Osteocyte (in vitro differentiated cells): ENCODE data around the gene FAM111B. TPM values are rescaled to one million over a fixed set of nuclear protein-coding genes. Genes with fewer than 3 reads are reported as not detected.

Source experiments
- DNase-seq: peaks from one replicate; pipeline ENCODE4 v3.0.0; 2021; ENCODE audit warnings: mixed read lengths; ENCODE audit not compliant: unreplicated experiment; ENCODE audit errors: extremely low spot score
- H3K27ac Mint-ChIP-seq: one replicate; pipeline ENCODE4 v1.8.0; 2021; ENCODE audit warnings: mild to moderate bottlenecking, mixed read lengths; ENCODE audit not compliant: unreplicated experiment
- H3K27me3 Mint-ChIP-seq: one replicate; pipeline ENCODE4 v1.8.0; 2021; ENCODE audit warnings: mixed read lengths; ENCODE audit not compliant: unreplicated experiment
- H3K36me3 Mint-ChIP-seq: one replicate; pipeline ENCODE4 v1.8.0; 2021; ENCODE audit warnings: mixed read lengths; ENCODE audit not compliant: unreplicated experiment
- H3K4me1 Mint-ChIP-seq: one replicate; pipeline ENCODE4 v1.8.0; 2021; ENCODE audit warnings: mixed read lengths; ENCODE audit not compliant: unreplicated experiment
- H3K4me3 Mint-ChIP-seq: one replicate; pipeline ENCODE4 v1.8.0; 2021; ENCODE audit warnings: mild to moderate bottlenecking, moderate library complexity, mixed read lengths; ENCODE audit not compliant: unreplicated experiment
- H3K9me3 Mint-ChIP-seq: one replicate; pipeline ENCODE4 v1.8.0; 2021; ENCODE audit warnings: mixed read lengths; ENCODE audit not compliant: unreplicated experiment
- total RNA-seq: library from RNA; stranded (reverse); gene quantifications from 2 replicates; pipeline ENCODE4 v1.2.1, GENCODE V29; 2021
- TF ChIP-seq, protein P1 (sequence below): fragments of 200-600 bp; sonication (generic); IDR thresholded peaks from 2 replicates; pipeline ENCODE4 v1.5.0; 2021; ENCODE audit warnings: antibody characterized with exemption, mild to moderate bottlenecking, moderate library complexity

FAM111B gene
- total RNA-seq, 1 donor from 2014 or later, result 2.7 TPM

DNA sequence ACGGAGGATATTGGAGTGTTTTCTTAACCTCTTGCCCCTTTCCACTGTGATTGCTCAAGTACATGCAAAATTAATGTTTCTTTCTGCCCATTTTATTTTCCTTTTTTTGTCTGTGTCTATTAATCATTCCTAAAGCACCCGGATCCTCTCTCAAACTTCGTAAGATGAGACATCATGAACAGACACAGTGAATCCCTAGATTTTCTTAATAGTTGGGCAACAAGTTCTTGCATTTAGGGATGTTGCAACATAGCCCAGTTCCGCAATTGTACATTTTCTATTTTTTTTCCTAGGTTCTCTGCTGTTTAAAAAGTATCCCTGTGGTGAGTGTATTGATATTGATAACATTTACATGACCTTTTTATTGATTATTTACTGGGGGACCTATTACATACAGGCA is 38.5 kb downstream of the FAM111B start:
- peak overlapping the region; percentile 96 for H3K4me3 Mint-ChIP-seq
- peaks cover 12% of the 10 kb centered on the region for H3K36me3 Mint-ChIP-seq
- TF ChIP-seq, protein P1, sequence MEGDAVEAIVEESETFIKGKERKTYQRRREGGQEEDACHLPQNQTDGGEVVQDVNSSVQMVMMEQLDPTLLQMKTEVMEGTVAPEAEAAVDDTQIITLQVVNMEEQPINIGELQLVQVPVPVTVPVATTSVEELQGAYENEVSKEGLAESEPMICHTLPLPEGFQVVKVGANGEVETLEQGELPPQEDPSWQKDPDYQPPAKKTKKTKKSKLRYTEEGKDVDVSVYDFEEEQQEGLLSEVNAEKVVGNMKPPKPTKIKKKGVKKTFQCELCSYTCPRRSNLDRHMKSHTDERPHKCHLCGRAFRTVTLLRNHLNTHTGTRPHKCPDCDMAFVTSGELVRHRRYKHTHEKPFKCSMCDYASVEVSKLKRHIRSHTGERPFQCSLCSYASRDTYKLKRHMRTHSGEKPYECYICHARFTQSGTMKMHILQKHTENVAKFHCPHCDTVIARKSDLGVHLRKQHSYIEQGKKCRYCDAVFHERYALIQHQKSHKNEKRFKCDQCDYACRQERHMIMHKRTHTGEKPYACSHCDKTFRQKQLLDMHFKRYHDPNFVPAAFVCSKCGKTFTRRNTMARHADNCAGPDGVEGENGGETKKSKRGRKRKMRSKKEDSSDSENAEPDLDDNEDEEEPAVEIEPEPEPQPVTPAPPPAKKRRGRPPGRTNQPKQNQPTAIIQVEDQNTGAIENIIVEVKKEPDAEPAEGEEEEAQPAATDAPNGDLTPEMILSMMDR, result no peak
- no peaks in the 10 kb centered on the region for H3K9me3 Mint-ChIP-seq
- peaks cover 38% of the 10 kb centered on the region for H3K4me1 Mint-ChIP-seq
- H3K27me3 Mint-ChIP-seq, result no peaks in the 10 kb centered on the region
- no peak for DNase-seq
- H3K27ac Mint-ChIP-seq, result peak overlapping the region; percentile 97

DNA sequence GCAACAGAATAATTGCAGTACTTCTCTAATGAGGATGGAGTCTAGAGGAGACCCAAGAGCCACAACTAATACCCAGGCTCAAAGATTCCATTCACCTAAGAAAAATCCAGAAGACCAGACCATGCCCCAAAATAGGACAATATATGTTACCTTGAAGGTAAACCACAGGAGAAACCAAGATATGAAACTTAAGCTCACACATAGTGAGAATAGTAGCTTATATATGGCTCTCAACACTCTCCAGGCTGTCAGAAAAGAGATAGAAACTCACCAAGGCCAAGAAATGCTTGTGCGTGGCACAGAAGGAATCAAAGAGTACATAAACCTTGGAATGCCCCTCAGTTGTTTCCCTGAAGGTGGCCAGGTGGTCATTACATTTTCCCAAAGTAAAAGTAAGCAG is 44.7 kb downstream of the FAM111B start:
- peaks cover 25% of the 10 kb centered on the region for H3K36me3 Mint-ChIP-seq
- H3K27me3 Mint-ChIP-seq, result no peaks in the 10 kb centered on the region
- DNase-seq, result no peak
- TF ChIP-seq, protein P1, result no peak
- no peaks in the 10 kb centered on the region for H3K9me3 Mint-ChIP-seq
- no peak overlapping the region for H3K27ac Mint-ChIP-seq
- H3K4me3 Mint-ChIP-seq, result no peak overlapping the region
- peaks cover 2% of the 10 kb centered on the region for H3K4me1 Mint-ChIP-seq

DNA sequence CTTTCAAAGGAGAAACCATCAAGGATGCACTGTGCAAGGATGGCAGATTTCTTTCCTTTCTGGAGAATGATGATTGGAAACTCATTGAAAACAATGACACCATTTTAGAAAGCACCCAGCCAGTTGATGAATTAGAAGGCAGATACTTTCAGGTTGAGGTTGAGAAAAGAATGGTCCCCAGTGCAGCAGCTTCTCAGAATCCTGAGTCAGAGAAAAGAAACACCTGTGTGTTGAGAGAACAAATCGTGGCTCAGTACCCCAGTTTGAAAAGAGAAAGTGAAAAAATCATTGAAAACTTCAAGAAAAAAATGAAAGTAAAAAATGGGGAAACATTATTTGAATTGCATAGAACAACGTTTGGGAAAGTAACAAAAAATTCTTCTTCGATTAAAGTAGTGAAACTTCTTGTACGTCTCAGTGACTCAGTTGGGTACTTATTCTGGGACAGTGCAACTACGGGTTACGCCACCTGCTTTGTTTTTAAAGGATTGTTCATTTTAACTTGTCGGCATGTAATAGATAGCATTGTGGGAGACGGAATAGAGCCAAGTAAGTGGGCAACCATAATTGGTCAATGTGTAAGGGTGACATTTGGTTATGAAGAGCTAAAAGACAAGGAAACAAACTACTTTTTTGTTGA is 45.4 kb downstream of the FAM111B start:
- DNase-seq, result no peak
- Mint-ChIP-seq H3K9me3 (no peaks in the 10 kb centered on the region), H3K36me3 (peaks cover 22% of the 10 kb centered on the region), H3K27me3 (no peaks in the 10 kb centered on the region), H3K4me3 (no peak overlapping the region), H3K4me1 (peaks cover 2% of the 10 kb centered on the region), H3K27ac (no peak overlapping the region)
- TF ChIP-seq, protein P1, result no peak

DNA sequence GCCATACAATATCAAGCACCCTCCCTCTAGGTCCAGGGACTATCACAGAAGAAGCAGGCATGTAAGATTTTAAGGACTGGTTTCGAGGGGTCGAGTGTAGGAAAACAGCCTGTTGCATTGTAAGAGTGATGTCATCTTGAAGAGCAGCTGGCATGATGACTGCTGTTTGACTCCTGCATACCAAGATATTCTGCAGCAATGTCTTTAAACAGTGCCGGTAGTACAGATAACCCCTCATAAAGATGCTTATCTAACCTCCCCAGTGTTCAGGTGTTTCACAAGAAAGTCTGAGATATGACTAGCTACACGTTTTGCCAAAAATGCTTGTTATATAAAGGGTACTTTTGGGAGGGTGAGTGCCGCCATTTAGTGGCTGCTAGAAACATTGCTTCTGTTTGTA is 47.6 kb downstream of the FAM111B start:
- no peak overlapping the region for H3K4me3 Mint-ChIP-seq
- no peaks in the 10 kb centered on the region for H3K4me1 Mint-ChIP-seq
- H3K9me3 Mint-ChIP-seq, result no peaks in the 10 kb centered on the region
- H3K27ac Mint-ChIP-seq, result no peak overlapping the region
- TF ChIP-seq, protein P1, result no peak
- no peak for DNase-seq
- no peaks in the 10 kb centered on the region for H3K27me3 Mint-ChIP-seq
- peaks cover 18% of the 10 kb centered on the region for H3K36me3 Mint-ChIP-seq

DNA sequence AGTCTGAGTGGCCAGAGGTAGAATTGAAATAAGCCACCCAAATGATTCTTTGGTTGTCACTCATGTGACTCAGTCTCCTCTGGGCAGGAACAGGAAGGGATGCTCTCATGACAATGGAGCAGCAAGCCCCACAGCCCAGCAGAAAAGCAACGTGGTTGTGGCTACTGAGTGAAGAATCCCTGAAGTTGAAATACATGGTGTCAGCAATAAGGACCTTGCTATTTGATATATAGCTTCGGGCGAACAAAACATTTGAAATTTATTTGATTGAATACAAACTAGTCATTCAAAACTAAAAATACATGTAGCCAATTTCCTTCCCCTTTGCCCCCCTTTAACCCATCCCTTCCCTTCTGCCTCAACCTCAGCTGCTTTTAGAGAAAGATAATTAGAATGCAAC is 50.4 kb downstream of the FAM111B start:
- Mint-ChIP-seq H3K4me1 (no peaks in the 10 kb centered on the region), H3K9me3 (no peaks in the 10 kb centered on the region), H3K36me3 (peaks cover 3% of the 10 kb centered on the region)

More for the DNA sequence above, 50.4 kb downstream of the FAM111B start:
- no peak overlapping the region for H3K27ac Mint-ChIP-seq
- peaks cover 17% of the 10 kb centered on the region for H3K27me3 Mint-ChIP-seq
- no peak overlapping the region for H3K4me3 Mint-ChIP-seq
- TF ChIP-seq, protein P1, result no peak
- no peak for DNase-seq
